ENCODE results near the gene MIEN1. TPM values are rescaled to one million over a fixed set of nuclear protein-coding genes. Genes with fewer than 3 reads are reported as not detected.

The MIEN1 gene
- total and polyA plus RNA-seq, 2 of the 13 experiments (the other 11 are each of a cell fraction or from before 2014, with no cell fraction given): 40.6 to 56.6 TPM

DNA sequence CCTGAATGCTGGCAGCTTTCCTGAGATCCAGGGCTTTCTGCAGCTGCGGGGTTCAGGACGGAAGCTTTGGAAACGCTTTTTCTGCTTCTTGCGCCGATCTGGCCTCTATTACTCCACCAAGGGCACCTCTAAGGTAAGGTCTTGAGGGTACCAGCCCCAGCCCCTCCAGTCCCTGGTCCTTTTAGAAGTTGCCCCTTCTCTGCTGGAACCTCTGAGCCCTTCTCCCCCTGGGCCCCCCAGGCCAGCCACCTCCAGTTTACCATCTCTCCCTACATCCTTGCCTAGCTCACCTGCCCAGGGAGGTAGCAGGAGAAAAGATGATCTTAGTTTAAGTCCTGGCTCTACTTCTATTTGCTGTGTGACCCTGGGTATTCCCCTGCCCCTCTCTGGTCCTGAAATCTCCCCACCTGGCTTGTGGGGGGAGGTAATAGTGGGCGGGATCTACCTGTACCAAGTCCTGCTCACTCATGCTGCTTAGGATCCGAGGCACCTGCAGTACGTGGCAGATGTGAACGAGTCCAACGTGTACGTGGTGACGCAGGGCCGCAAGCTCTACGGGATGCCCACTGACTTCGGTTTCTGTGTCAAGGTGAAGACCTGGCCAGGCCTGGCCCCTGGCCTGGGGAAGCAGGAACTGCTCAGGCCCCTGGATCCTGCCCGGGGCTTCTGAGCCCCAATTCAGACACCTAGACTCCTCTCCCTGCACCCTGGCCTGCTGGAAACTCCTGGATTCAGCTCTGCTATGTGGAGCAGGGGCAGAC is 13.9 kb upstream of the MIEN1 start (continued):
- TF ChIP-seq, protein P1, sequence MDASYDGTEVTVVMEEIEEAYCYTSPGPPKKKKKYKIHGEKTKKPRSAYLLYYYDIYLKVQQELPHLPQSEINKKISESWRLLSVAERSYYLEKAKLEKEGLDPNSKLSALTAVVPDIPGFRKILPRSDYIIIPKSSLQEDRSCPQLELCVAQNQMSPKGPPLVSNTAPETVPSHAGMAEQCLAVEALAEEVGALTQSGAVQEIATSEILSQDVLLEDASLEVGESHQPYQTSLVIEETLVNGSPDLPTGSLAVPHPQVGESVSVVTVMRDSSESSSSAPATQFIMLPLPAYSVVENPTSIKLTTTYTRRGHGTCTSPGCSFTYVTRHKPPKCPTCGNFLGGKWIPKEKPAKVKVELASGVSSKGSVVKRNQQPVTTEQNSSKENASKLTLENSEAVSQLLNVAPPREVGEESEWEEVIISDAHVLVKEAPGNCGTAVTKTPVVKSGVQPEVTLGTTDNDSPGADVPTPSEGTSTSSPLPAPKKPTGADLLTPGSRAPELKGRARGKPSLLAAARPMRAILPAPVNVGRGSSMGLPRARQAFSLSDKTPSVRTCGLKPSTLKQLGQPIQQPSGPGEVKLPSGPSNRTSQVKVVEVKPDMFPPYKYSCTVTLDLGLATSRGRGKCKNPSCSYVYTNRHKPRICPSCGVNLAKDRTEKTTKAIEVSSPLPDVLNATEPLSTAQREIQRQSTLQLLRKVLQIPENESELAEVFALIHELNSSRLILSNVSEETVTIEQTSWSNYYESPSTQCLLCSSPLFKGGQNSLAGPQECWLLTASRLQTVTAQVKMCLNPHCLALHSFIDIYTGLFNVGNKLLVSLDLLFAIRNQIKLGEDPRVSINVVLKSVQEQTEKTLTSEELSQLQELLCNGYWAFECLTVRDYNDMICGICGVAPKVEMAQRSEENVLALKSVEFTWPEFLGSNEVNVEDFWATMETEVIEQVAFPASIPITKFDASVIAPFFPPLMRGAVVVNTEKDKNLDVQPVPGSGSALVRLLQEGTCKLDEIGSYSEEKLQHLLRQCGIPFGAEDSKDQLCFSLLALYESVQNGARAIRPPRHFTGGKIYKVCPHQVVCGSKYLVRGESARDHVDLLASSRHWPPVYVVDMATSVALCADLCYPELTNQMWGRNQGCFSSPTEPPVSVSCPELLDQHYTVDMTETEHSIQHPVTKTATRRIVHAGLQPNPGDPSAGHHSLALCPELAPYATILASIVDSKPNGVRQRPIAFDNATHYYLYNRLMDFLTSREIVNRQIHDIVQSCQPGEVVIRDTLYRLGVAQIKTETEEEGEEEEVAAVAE (CRISPR knock-in tag; IDR thresholded peaks at IDR 0.05; ENCODE audit: borderline replicate concordance): no peak
- TF ChIP-seq ZNF83 (CRISPR knock-in tag; IDR thresholded peaks at IDR 0.05; ENCODE audit: borderline replicate concordance) (no peak), RARA (CRISPR knock-in tag; IDR thresholded peaks at IDR 0.05) (no peak), MATR3 (CRISPR knock-in tag; IDR thresholded peaks at IDR 0.05) (no peak), HES4 (CRISPR knock-in tag; IDR thresholded peaks at IDR 0.05; ENCODE audit: borderline replicate concordance) (no peak), MYC (CRISPR knock-in tag; IDR thresholded peaks at IDR 0.05; ENCODE audit: borderline replicate concordance) (no peak), ZNF333 (CRISPR knock-in tag; IDR thresholded peaks at IDR 0.05; ENCODE audit: borderline replicate concordance) (no peak), RAD51 (IDR thresholded peaks at IDR 0.05; ENCODE audit: borderline replicate concordance) (no peak), ZNF768 (CRISPR knock-in tag; IDR thresholded peaks at IDR 0.05) (peak; percentile 95)

All from HepG2 (cell line).